HG03159 (cell line): ENCODE data around the gene CCR5AS.

Experiments used
- ATAC-seq: cut with Tn5 transposase; IDR thresholded peaks from one replicate; pipeline ENCODE4 v1.9.1; 2021; ENCODE audit warnings: mild to moderate bottlenecking, moderate library complexity; ENCODE audit not compliant: unreplicated experiment

CCR5AS gene

GRCh38 chr3:46321461-46322104, 85.3 kb downstream of the CCR5AS start:
- no peak for ATAC-seq

- ATAC-seq, result no peak
Measured at GRCh38 chr3:46318207-46318927, 88.5 kb downstream of the CCR5AS start.

GRCh38 chr3:46316206-46316605, 90.7 kb downstream of the CCR5AS start:
- no peak for ATAC-seq

GRCh38 chr3:46314517-46314916, 92.3 kb downstream of the CCR5AS start:
- peak; percentile 56 for ATAC-seq
